Measurements from ENCODE around the gene CHN1.

CHN1 gene

GRCh38 chr2:175002547-175003274 is 2.5 kb downstream of the CHN1 start:
- no peak overlapping the region for H3K27ac ChIP-seq (ENCODE audit: insufficient read depth, low read depth, low read length, poor library complexity, severe bottlenecking)
- no peak overlapping the region for H3K4me3 ChIP-seq (ENCODE audit: insufficient read depth, low read depth, low read length)
- H3K27me3 ChIP-seq (ENCODE audit: control insufficient read depth, insufficient read depth, low read length, poor library complexity, severe bottlenecking): no peaks in the 10 kb centered on the region
- 38 to 39% methylated on average over 2 of the region's 3 CpGs for WGBS, 2 experiments
- no peaks in the 10 kb centered on the region for H3K9me3 ChIP-seq (ENCODE audit: control insufficient read depth, low read length)
- no peaks in the 10 kb centered on the region for H3K36me3 ChIP-seq (ENCODE audit: control insufficient read depth, insufficient read depth, low read length)
- peaks cover 13% of the 10 kb centered on the region for H3K4me1 ChIP-seq (ENCODE audit: control insufficient read depth, insufficient read depth, low read length)

GRCh38 chr2:175001566-175001965 is 3.6 kb downstream of the CHN1 start:
- H3K27ac ChIP-seq (ENCODE audit: insufficient read depth, low read depth, low read length, poor library complexity, severe bottlenecking): no peak overlapping the region
- H3K4me1 ChIP-seq (ENCODE audit: control insufficient read depth, insufficient read depth, low read length): peaks cover 8% of the 10 kb centered on the region
- H3K27me3 ChIP-seq (ENCODE audit: control insufficient read depth, insufficient read depth, low read length, poor library complexity, severe bottlenecking): no peaks in the 10 kb centered on the region
- WGBS, 2 experiments: 93 to 95% methylated on average over 4 of the region's 4 CpGs
- no peak overlapping the region for H3K4me3 ChIP-seq (ENCODE audit: insufficient read depth, low read depth, low read length)
- H3K36me3 ChIP-seq (ENCODE audit: control insufficient read depth, insufficient read depth, low read length): no peaks in the 10 kb centered on the region
- no peaks in the 10 kb centered on the region for H3K9me3 ChIP-seq (ENCODE audit: control insufficient read depth, low read length)

- WGBS, 2 experiments: 90 to 91% methylated on average over 3 of the region's 3 CpGs
- Histone ChIP-seq H3K27ac (ENCODE audit: insufficient read depth, low read depth, low read length, poor library complexity, severe bottlenecking) (no peak overlapping the region), H3K27me3 (ENCODE audit: control insufficient read depth, insufficient read depth, low read length, poor library complexity, severe bottlenecking) (no peaks in the 10 kb centered on the region), H3K36me3 (ENCODE audit: control insufficient read depth, insufficient read depth, low read length) (no peaks in the 10 kb centered on the region), H3K9me3 (ENCODE audit: control insufficient read depth, low read length) (no peaks in the 10 kb centered on the region), H3K4me1 (ENCODE audit: control insufficient read depth, insufficient read depth, low read length) (peaks cover 4% of the 10 kb centered on the region), H3K4me3 (ENCODE audit: insufficient read depth, low read depth, low read length) (no peak overlapping the region)
These were observed 8.1 kb downstream of the CHN1 start for GRCh38 chr2:174997110-174997509.

GRCh38 chr2:174996622-174997021 is 8.6 kb downstream of the CHN1 start:
- H3K4me3 ChIP-seq (ENCODE audit: insufficient read depth, low read depth, low read length): no peak overlapping the region
- H3K27me3 ChIP-seq (ENCODE audit: control insufficient read depth, insufficient read depth, low read length, poor library complexity, severe bottlenecking): no peaks in the 10 kb centered on the region
- no peaks in the 10 kb centered on the region for H3K9me3 ChIP-seq (ENCODE audit: control insufficient read depth, low read length)
- H3K27ac ChIP-seq (ENCODE audit: insufficient read depth, low read depth, low read length, poor library complexity, severe bottlenecking): no peak overlapping the region
- peaks cover 4% of the 10 kb centered on the region for H3K4me1 ChIP-seq (ENCODE audit: control insufficient read depth, insufficient read depth, low read length)
- no peaks in the 10 kb centered on the region for H3K36me3 ChIP-seq (ENCODE audit: control insufficient read depth, insufficient read depth, low read length)
- WGBS, 2 experiments: 91 to 97% methylated on average over 2 of the region's 2 CpGs

- Histone ChIP-seq H3K9me3 (ENCODE audit: control insufficient read depth, low read length) (no peaks in the 10 kb centered on the region), H3K36me3 (ENCODE audit: control insufficient read depth, insufficient read depth, low read length) (no peaks in the 10 kb centered on the region), H3K27me3 (ENCODE audit: control insufficient read depth, insufficient read depth, low read length, poor library complexity, severe bottlenecking) (no peaks in the 10 kb centered on the region), H3K4me3 (ENCODE audit: insufficient read depth, low read depth, low read length) (no peak overlapping the region), H3K4me1 (ENCODE audit: control insufficient read depth, insufficient read depth, low read length) (peaks cover 4% of the 10 kb centered on the region), H3K27ac (ENCODE audit: insufficient read depth, low read depth, low read length, poor library complexity, severe bottlenecking) (no peak overlapping the region)
- 84 to 85% methylated on average over 5 of the region's 5 CpGs for WGBS, 2 experiments
These were observed 10.8 kb downstream of the CHN1 start for GRCh38 chr2:174994381-174994780.

GRCh38 chr2:174992886-174993285 is 12.3 kb downstream of the CHN1 start:
- Histone ChIP-seq H3K4me1 (ENCODE audit: control insufficient read depth, insufficient read depth, low read length) (peaks cover 4% of the 10 kb centered on the region), H3K27me3 (ENCODE audit: control insufficient read depth, insufficient read depth, low read length, poor library complexity, severe bottlenecking) (no peaks in the 10 kb centered on the region), H3K4me3 (ENCODE audit: insufficient read depth, low read depth, low read length) (no peak overlapping the region), H3K27ac (ENCODE audit: insufficient read depth, low read depth, low read length, poor library complexity, severe bottlenecking) (no peak overlapping the region), H3K36me3 (ENCODE audit: control insufficient read depth, insufficient read depth, low read length) (no peaks in the 10 kb centered on the region), H3K9me3 (ENCODE audit: control insufficient read depth, low read length) (no peaks in the 10 kb centered on the region)
- 89 to 97% methylated on average over 1 of the region's 1 CpG for WGBS, 2 experiments

- H3K27ac ChIP-seq (ENCODE audit: insufficient read depth, low read depth, low read length, poor library complexity, severe bottlenecking): no peak overlapping the region
- WGBS, 2 experiments: 75 to 85% methylated on average over 2 of the region's 2 CpGs
These were observed 19.6 kb downstream of the CHN1 start for GRCh38 chr2:174985614-174986013.

GRCh38 chr2:174984561-174984960 is 20.6 kb downstream of the CHN1 start:
- Histone ChIP-seq H3K36me3 (ENCODE audit: control insufficient read depth, insufficient read depth, low read length) (no peaks in the 10 kb centered on the region), H3K27ac (ENCODE audit: insufficient read depth, low read depth, low read length, poor library complexity, severe bottlenecking) (no peak overlapping the region), H3K27me3 (ENCODE audit: control insufficient read depth, insufficient read depth, low read length, poor library complexity, severe bottlenecking) (no peaks in the 10 kb centered on the region), H3K9me3 (ENCODE audit: control insufficient read depth, low read length) (no peaks in the 10 kb centered on the region), H3K4me3 (ENCODE audit: insufficient read depth, low read depth, low read length) (no peak overlapping the region), H3K4me1 (ENCODE audit: control insufficient read depth, insufficient read depth, low read length) (no peaks in the 10 kb centered on the region)
- 63 to 71% methylated on average over 3 to 4 of the region's 4 CpGs for WGBS, 2 experiments

More at GRCh38 chr2:174985614-174986013, 19.6 kb downstream of the CHN1 start:
- Histone ChIP-seq H3K27me3 (ENCODE audit: control insufficient read depth, insufficient read depth, low read length, poor library complexity, severe bottlenecking) (no peaks in the 10 kb centered on the region), H3K4me1 (ENCODE audit: control insufficient read depth, insufficient read depth, low read length) (no peaks in the 10 kb centered on the region), H3K4me3 (ENCODE audit: insufficient read depth, low read depth, low read length) (no peak overlapping the region), H3K36me3 (ENCODE audit: control insufficient read depth, insufficient read depth, low read length) (no peaks in the 10 kb centered on the region), H3K9me3 (ENCODE audit: control insufficient read depth, low read length) (no peaks in the 10 kb centered on the region)

- Histone ChIP-seq H3K27me3 (ENCODE audit: control insufficient read depth, insufficient read depth, low read length, poor library complexity, severe bottlenecking) (no peaks in the 10 kb centered on the region), H3K4me1 (ENCODE audit: control insufficient read depth, insufficient read depth, low read length) (no peaks in the 10 kb centered on the region), H3K36me3 (ENCODE audit: control insufficient read depth, insufficient read depth, low read length) (no peaks in the 10 kb centered on the region), H3K4me3 (ENCODE audit: insufficient read depth, low read depth, low read length) (no peak overlapping the region), H3K9me3 (ENCODE audit: control insufficient read depth, low read length) (no peaks in the 10 kb centered on the region), H3K27ac (ENCODE audit: insufficient read depth, low read depth, low read length, poor library complexity, severe bottlenecking) (no peak overlapping the region)
- WGBS, 2 experiments: 89 to 92% methylated on average over 2 of the region's 2 CpGs
These were observed 23.9 kb downstream of the CHN1 start for GRCh38 chr2:174981331-174981730.

GRCh38 chr2:174979996-174980395 is 25.2 kb downstream of the CHN1 start:
- Histone ChIP-seq H3K36me3 (ENCODE audit: control insufficient read depth, insufficient read depth, low read length) (no peaks in the 10 kb centered on the region), H3K9me3 (ENCODE audit: control insufficient read depth, low read length) (no peaks in the 10 kb centered on the region), H3K27me3 (ENCODE audit: control insufficient read depth, insufficient read depth, low read length, poor library complexity, severe bottlenecking) (no peaks in the 10 kb centered on the region), H3K27ac (ENCODE audit: insufficient read depth, low read depth, low read length, poor library complexity, severe bottlenecking) (no peak overlapping the region), H3K4me3 (ENCODE audit: insufficient read depth, low read depth, low read length) (no peak overlapping the region), H3K4me1 (ENCODE audit: control insufficient read depth, insufficient read depth, low read length) (no peaks in the 10 kb centered on the region)
- WGBS, 2 experiments: 96 to 100% methylated on average over 1 of the region's 1 CpG

Data from ectodermal cell (in vitro differentiated cells).